NCI-H2081 (cell line): ENCODE measurements around the gene IGFN1.
"Not testable (repeated sequence)": the region's sequence is repeated elsewhere in the genome, so short reads cannot be mapped to it uniquely, and the experiment has no call there.

Experiments
- DNase-seq, 2 experiments: peaks; one replicate each; lab custom pipeline; 2025; lab: John Stamatoyannopoulos, UW

The IGFN1 gene

GRCh38 chr1:201190624-201191051 lies at the start of gene IGFN1:
Gene IGFN1 (plus strand): TSS chr1:201190824. CDS start chr1:201193294, 2,470 bp downstream.
- DNase-seq = no peak

- DNase-seq = no peak
These were observed 49.7 kb upstream of the IGFN1 start for GRCh38 chr1:201140941-201141260.

DNA sequence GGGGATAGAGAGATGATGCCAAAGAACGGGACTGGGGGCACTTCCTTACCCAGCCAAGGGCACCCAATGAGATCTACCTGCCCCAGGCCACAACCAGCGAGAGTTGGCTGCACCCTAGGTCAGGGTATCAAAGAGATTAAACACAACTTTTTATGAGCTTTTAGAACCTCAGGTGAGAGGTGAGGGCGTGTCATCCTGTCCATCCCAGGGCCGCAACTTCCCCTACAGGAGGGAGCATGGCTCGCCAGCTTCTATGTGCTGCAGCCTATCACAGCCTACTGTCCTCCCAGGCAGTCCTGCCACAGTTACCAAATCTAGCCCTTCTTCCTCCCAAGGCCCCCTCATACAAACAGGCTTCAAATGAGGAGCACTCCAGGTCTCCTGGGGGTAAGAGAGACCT lies 49.2 kb upstream of the IGFN1 start:
- no peak for DNase-seq

GRCh38 chr1:201142011-201142848 lies 48.4 kb upstream of the IGFN1 start:
- DNase-seq = no peak

- no peak for DNase-seq
These were observed 47.5 kb upstream of the IGFN1 start for GRCh38 chr1:201142849-201143725.

DNA sequence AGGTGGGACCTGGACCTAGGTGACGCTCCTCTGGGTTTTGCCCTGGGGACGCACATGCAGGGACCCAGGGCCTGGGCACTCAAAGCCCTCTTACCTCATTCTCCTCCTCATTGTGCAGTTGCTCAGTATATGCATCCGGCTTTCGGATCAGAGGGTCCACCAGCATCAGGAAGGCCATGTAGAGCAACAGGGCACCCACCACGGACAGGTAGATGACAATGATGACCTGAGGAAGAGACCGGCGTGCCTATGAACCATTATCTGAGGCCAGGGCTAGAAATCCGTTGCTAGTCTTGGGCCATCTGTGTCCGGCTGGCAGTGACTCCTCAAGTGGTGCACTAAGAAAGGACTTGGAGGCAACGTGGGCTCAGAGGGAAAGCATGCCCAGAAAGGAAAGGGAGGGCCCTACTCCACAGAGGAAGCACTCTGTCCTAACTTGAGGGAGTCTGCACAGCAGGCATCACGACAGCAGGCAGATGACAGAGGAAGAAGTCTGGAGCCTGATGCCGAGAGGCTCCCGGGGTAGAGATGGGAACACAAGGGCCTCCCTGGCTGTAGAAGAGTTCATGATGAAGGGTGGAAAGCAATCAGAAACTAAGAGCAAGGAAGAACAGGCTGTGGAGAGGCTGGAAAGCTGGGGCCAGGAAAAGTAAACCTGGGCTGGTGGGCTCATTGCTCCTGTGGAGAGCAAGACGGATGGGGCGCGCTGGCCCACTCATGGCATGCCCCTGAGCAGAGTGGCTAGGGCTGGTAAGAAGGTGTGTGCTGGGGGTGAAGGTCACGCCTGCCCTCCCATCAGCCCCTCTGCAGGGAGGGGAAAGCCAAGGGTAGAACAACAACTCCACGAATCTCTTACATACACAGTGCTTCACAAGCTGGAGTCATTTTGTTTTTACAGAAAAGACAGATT lies 46.6 kb upstream of the IGFN1 start:
- DNase-seq = no peak

DNA sequence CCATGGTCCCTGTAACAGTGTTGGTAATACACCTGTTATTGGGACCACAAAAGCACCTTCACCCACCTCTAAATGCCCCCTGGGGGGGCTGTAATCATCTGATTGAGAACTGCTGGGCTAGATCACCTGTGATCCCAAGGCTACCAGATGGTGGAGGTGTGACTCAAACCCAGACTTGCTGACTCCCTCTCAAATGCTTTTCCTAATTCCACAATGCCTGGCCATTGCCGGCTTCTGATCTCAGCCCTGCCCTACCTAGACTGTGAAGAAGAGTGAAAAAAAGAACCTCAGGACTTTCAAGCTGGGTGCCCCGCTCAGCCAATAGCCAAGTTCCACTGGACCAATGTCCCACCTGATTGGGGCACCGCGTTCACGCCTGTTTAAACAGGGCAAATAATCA lies 45.9 kb upstream of the IGFN1 start:
- DNase-seq = no peak

DNA sequence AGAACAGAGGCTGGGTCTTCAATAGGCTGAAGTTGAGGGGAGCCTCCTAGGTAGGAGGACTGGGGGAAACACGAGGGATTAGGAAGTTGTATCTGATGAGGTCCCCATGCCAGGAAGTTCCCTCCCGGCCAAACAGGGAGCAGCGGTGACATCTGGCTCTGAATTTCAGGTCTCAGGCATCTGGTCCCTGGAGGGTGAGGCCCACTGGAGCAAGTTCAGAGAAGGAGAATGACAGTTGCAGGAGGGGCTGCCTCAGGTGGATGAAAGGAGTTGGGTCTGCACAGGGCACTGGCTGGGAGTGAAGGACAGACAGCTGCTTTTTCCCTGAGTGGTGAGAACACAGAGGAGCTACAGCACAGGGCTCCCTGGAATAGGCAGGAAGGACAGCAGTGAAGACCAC lies 45.5 kb upstream of the IGFN1 start:
- DNase-seq = no peak

DNA sequence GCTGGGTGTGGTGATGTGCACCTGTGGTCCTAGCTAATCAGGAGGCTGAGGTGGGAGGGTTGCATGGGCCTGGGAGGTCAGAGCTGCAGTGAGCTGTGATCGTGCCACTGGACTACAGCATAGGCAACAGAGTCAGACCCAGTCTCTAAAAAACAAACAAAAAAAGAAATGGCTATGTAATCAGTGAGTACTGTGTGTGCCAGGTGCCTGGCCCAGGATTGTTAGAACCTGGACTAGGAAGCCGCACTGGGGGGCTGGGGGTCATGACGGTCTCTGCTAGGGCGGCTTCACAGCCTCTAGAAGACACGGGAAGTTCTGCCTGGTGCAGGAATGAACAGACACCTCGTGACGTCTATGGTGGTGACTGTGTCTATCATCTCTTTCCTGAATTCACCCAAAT lies 44.8 kb upstream of the IGFN1 start:
- no peak for DNase-seq

DNA sequence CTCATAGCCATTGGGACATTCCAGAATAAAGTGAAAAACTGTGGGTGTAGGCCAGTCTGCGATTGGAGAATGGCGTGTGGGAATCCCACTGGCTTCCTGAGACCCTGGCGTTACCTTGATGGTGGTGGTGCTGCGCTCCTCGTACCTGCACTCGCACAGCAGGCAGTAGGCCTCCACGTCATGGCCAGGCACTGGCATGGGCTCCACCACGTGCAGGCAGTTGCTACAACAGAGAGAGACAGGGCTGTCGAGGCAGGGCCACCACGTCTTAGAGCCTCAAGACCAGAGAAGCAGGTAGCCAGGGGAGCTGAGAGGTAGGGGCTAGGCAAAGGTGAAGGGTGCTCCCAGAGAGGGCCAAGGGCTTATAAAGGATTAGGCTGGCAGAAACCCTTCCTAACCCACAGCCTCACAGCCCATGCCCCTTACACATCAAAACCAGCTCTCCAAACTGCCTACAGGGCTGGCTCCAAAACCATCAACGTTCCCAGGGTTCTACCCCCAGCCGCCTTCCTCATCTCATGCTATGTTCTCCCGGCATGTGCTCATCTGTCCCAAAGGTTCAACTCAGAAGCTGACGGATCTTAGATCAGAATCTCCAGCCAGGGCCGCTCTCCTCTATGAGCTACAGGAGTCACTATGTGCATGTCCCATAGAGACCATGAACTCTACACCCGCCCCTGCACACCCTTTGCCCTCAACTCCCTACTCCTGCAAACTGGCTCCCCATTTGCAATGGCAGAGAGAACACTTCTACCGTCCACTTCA lies 43.8 kb upstream of the IGFN1 start:
- no peak for DNase-seq

- no peak for DNase-seq
These were observed 43.1 kb upstream of the IGFN1 start for GRCh38 chr1:201147396-201148015.

- peak; percentile 45 to 57 for DNase-seq
These were observed 41.2 kb upstream of the IGFN1 start for GRCh38 chr1:201149400-201149799.

DNA sequence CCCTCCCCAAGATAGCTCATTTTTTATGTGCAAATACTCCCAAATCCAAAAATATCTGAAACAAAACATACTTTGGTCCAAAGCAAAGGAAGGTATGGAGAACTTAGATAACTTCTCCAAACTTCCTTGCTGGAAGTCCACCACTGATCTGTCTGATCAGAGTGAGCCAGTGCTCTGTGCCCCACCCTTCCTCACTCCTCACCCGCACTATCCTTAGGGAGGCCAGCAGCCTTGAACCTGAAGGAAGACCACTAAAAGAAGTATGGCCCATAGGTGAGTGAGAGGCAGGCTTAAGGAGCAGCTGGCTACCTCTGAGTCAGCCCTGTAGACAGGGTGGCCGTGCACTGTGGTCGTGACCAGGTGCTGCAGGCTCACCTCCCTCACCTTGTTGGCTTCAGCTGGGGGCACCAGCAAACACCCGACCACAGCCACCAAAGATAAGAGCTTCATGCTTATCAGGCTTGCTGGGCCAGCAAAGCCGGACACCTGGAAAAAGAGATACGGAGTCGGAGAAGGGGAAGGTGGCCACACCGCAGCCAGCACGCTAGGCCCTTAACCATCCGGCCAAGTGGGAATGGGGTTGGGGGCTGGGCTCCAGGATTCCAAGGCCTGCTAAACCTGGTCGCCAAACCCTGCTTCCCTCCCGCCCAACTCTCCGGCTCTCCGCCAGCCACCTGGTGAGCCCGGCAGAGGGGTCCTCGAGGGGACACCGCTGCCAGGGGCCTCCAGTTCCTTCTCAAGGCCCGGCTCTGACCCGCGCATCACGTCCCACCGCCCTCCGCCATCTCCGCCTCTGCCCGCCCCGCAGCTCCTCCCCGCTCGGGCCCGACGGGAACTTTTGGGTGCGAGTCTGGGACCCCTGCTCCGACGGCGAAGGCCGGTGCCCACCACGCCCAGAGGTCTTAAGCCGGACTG lies 36.9 kb upstream of the IGFN1 start:
- peak; percentile 59 to 69 for DNase-seq

DNA sequence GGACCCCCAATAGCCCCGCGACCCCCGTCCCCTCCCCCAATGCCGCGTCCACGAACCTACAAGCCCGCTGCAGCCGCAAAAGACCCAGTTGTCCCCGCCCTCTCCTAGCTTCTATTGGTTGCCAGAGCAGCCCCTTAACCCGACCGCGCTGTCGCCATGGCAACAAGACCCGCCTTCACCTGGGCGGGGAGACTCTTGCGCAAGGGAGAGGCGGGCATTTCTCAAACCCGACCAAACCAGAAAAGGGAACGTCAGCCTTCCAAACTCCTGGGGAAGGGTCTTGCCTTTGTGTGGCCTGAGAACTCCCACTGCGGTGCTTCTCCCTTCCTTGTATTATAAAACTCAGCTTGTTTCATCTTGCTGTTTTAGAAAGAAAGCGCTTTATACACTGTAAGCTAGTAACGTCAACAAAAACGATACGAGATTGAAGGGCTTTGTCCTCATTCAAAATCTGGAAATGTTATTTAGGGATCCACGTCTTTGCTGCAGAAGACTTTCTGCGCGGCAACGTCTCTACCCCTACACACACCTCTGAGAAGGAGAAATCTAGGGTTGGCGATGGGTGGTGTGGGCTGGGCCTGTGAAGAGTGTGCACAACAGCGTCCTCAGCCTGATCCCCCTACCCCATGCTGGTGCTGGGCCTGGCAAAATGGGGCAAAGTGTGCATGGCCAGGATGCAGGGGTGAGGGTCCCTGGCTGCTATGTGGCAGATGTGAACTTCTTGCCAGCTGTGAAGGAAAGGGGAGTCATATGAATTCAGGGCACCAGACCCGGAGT lies 36.0 kb upstream of the IGFN1 start, which contains the start of gene TMEM9:
Gene TMEM9, minus strand, starts transcription at position 86 of the 777 bp plus-strand sequence. CDS start 551 bp downstream, outside the sequence.
- DNase-seq = peak; percentile 98 to 99

DNA sequence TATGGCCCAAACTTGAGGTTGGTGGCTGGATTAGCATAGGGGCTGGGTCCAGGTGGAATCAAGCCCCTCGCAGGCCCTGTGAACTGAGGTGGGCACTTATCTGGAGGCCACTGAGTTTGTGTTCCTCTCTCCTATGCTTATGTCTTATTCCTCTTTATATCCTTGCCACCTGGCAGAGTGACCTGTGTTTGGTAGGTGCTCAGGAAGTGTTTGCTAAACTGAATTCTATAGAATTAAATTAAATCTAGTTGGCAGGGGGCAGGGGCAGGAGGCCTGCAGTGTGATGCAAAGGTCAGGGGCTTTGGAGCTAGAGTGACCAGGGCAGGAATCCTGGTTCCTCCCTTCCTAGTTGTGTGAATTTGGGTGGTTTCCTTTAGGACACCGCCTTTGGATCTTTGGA lies 35.3 kb upstream of the IGFN1 start:
- no peak for DNase-seq

DNA sequence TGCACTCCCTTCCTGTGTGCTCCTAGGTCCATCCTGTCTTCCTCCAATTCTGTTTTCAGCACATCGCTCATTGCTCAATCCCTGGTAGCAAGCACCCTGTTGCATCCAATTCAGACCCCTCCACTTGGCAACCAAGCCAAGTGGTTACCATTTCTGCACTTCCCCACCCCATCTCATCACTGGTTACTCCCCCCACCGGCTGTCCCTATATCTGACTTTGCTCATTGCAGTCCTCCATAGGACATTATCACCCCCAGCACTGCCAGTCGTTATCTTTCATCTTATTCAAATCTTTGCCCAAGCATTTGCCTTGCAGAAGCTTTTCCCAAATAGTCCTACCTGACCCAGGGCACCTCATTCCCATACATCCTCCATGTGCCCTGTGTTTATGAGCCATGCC lies 34.3 kb upstream of the IGFN1 start:
- no peak for DNase-seq

- no peak for DNase-seq
These were observed 33.8 kb upstream of the IGFN1 start for GRCh38 chr1:201156819-201157218.

GRCh38 chr1:201157949-201158348 lies 32.7 kb upstream of the IGFN1 start:
- DNase-seq = no peak

DNA sequence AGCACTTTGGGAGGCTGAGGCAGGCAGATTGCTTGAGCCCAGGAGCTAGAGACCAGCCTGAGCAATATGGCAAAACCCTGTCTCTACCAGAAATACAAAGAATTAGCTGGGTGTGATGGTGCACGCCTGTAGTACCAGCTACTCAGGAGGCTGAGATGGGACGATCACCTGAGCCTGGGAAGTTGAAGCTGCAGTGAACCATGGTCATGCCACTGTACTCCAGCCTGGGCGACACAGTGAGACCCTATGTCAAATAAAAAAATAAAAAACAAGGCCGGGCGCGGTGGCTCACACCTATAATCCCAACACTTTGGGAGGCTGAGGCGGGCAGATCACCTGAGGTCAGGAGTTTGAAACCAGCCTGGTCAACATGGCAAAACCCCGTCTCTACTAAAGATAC lies 27.6 kb upstream of the IGFN1 start:
- not testable (repeated sequence) for DNase-seq
